Measurements from ENCODE around the gene SYCN.
"Not testable (repeated sequence)": the region's sequence is repeated elsewhere in the genome, so short reads cannot be mapped to it uniquely, and the experiment has no call there.

Gene SYCN, protein sequence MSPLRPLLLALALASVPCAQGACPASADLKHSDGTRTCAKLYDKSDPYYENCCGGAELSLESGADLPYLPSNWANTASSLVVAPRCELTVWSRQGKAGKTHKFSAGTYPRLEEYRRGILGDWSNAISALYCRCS

DNA sequence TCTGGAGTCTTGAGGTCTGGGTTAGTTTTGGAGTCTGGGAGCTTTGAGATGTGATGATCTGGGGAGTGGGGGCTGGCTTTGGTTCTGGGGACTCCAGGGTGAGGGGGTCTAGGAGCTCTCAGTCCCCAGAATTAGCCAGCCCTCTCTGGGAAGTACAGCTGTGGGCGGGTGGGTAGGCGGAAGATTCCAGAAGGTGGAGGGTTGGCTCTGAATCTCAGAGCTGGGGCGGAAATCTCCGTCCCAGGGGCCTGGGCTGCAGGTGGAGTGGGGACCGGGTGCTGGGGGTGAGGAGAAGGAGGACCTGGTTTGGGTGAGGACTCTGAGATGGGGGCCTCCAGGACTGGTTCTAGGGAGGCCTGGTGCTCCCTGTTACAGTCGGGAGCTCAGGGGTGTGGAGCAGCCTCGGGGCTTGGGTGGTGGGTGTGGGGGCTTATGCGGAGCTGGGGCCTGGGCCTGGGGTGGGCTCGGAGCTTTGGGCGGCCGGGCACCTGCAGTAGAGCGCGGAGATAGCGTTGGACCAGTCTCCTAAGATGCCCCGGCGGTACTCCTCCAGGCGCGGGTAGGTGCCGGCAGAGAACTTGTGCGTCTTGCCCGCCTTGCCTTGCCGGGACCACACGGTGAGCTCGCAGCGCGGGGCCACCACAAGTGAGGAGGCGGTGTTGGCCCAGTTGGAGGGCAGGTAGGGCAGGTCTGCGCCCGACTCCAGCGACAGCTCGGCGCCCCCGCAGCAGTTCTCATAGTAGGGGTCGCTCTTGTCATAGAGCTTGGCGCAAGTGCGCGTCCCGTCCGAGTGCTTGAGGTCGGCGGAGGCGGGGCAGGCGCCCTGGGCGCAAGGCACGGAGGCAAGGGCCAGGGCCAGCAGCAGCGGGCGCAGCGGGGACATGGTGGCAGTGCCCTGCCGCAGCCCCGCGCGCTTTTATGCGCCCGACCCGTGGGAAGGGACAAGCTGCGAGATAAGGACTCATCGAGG, at the start of gene SYCN:
SYCN (minus strand) TSS at position 892 of the 970 bp plus-strand sequence; CDS start at position 883, 9 bp downstream.
- no peak for DNase-seq (ENCODE audit: low read depth)

DNA sequence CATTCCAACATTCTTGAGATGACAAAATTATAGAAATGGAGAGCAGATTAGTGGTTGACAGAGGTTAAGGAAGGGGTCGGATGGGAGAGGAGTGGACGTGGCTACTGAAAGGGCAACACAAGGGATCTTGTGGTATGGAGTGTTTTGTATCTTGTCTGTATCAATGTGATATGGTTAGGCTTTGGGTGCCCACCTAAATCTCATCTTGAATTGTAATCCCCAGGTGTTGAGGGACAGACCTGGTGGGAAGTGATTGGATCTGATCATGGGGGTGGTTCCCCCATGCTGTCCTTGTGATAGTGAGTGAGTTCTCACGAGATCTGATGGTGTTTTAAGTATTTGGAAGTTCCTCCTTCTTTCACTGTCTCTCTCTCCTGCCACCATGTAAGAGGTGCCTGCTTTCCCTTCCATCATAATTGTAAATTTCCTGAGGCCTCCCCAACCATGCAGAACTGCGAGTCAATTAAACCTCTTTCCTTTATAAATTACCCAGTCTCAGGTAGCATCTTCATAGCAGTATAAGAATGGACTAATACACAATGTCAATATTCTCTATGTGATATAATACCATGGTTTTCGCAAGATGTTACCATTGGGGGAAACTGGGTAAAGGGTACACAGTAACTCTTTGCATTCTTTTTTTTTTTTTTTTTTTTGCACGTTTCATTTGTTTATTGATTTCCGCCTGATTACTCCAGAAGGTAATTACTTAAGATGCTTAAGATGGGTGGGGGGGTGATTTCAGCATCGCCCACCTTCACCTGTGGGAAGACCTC, 49.5 kb upstream of the SYCN start:
- DNase-seq (ENCODE audit: low read depth): no peak

DNA sequence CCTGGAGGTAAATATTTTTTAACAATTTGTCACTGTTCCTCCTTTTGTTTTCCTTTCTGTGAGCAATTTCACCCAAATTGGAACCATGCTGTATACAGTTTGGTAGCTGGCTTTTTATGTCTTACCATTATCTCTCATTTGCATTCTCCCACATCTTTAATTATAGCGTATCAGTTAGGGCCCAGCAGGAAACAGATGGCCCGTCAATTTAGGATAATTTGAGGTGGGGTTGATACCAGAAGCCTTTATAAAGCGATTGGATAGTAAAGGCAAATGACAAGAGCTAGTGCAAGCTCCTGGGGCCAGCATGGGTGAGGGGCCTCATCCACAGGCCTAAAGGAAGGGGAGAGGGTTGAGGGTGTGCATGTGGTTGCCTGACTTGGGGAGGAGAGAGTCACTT, 48.4 kb upstream of the SYCN start:
- DNase-seq (ENCODE audit: low read depth): no peak

DNA sequence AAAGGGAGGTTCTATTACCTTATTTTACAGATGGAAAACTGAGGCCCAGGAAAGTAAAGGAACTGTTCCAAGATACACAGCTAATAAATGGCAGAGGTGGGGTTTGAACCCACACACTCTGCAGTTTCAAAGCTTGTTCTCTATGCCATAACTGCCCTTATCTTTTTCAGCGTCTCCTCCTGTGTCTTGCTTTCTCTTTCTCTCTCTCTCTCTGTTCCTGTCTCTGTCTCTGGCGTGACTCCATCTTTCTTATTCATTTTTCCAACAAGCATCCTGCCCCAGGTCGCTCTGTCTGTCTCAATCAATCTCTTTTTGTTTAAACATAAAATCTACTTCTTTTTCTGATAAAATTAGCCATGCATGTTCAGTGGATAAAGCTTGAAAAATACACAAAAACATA, 47.8 kb upstream of the SYCN start:
- DNase-seq (ENCODE audit: low read depth): no peak

DNA sequence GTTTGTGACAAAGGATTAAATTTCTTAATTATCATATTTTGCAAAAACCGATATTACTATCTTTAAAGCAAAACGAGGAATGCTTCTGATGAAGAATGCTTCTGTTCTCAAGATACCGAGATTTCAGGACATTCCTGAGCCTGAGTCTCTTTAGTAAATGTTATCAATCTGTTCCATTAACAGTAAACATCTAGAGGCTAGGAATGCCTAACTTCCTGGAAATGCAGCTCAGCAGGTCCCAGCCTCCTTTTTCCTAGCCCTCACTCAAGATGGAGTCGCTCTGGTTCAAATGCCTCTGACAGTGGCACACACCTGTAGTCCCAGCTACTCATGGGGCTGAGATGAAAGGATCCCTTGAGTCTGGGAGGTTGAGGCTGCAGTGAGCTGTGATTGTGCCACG, 47.0 kb upstream of the SYCN start:
- no peak for DNase-seq (ENCODE audit: low read depth)

DNA sequence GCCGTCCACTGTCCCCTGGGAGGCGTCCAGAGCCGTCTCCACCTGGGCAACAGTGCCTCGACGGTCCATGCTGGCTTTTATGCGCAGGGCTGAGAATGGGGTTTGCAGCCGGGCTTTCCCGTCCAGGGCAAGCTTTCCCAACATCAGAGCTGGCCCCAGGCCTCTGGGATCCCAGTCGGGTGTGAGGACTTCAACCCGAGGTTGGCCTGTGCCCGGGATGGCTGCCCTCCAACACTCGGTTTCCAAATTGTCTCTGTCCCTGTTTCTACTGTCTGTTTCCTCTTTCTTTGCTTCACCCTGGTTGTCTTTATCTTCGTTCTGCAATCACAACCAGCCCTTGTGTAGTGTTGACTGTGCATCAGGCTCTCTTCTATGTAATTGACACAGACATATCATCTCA, 44.7 kb upstream of the SYCN start, which contains the start of gene IFNL4:
IFNL4 (minus strand) TSS at position 51 of the 400 bp plus-strand sequence.
- DNase-seq (ENCODE audit: low read depth): no peak

DNA sequence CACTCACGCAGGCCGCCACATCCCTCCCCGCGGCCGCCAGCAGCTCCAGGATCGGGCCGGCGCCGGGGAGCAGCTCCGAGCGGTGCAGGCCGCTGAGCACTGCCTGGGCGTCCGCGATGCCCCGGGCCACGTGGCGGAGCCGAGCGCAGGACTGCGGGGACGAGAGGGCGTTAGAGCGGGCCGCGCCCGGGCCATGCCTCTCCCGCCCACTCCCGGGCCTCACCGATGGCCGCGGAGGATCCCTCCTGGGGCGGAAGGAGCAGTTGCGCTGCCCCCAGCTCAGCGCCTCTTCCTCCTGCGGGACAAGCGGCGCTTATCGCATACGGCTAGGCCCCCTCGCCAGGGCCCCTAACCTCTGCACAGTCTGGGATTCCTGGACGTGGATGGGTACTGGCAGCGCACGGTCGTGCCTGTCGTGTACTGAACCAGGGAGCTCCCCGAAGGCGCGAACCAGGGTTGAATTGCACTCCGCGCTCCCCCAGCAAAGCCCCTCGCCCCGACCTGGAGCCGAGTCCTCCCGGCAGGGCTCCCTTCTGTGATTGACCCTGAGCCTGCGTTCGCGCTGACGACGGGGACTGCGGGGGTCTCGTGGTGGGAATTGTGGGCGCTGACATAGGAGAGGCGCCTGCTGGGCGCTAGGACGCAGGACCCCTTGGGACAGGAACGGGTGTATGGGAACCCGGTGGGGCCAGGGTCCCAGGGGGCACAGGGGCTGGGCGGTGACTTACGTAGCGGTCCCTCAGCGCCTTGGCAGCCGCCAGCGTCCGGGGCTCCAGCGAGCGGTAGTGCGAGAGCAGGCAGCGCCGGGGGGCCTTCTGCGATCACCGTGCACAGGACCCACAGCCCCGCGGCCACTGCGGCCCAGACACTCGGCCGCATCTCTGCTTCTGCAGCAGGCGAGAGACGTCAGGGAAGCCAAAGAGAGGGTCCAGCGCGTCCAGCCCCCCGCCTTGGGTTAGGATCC, 43.9 kb upstream of the SYCN start:
- DNase-seq (ENCODE audit: low read depth): no peak

DNA sequence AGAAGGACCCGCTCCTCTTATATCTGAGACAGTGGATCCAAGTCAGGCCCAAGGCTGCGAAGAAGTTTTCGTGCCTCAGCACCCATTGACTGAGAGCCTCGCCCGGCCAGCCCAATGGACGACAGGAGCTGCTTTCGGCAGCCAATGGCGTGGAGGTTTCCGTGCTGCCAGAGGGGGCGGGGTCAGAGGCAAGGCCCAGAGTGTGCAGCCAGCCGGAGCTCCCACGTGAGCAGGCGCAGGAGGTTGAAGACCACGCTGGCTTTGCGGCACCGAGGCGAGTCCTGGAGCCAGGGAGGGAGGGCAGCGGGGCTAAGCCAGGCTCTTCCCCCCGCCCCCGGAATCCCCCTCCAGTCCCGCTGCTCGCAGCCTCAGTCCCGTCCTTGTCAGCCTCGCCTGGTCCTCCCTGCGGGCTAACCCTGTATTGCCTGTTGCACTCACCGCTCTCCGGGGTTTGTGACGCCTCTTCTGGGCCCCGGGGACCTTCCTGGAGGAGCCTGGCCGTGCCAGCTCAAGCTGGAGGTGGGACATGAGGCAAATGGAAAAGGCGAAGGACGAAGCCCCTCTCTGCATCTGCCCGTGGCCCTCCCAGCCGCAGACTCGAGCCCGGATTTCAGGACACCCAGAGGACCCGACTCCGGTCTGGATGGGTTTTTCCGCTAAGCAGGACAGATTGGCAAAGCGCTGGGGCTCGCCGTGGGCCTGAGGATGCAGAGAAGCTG, 43.0 kb upstream of the SYCN start:
- no peak for DNase-seq (ENCODE audit: low read depth)

DNA sequence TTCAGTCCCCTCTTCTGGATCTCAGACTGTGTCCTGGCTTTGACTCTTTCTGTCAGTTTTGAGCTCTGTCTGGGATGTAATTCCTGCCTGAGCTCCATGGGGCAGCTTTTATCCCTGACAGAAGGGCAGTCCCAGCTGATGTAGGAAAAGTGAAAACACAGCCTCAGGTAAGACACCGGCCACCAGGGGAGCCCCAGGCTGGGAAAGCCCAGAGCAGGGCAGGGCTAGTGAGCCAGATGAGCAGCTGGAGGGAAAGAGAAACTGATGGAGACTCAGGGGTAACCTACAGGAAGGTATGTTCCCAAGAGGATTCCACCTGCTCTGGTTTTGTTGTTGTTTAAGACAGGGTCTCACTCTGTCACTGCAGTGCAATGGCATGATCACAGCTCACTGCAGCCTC, 41.1 kb upstream of the SYCN start:
- DNase-seq (ENCODE audit: low read depth): not testable (repeated sequence)

DNA sequence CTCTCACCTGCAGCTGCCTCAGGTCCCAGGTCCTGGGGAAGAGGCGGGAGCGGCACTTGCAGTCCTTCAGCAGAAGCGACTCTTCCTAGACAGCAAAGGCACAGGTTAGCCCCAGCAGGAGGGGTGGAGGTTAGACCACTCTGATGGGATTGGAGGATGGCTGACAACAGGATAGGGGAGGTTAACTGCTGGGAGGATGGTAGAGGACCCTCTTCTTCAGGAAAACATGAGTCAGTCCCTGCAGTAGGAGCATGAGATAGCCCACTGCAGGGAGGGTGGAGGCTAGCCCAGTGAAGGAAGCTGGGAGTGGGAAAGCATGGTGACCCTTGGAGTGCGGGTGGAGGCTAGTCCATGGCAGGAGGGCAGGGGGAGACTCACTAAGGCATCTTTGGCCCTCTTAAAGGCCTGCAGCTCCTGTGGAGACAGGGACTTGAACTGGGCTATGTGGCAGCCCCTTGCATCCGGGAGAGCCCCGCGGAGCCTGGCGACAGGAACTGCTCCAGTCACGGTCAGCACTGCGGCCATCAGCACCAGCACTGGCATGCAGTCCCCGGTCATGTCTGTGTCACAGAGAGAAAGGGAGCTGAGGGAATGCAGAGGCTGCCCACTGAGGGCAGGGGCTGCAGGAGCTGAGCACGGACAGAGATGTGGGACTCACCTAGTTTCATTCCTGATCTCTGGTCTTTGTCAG, 40.5 kb upstream of the SYCN start, which contains the start of gene IFNL3:
IFNL3 (minus strand) TSS at position 597 of the 691 bp plus-strand sequence; CDS start at position 558, 39 bp downstream.
- DNase-seq (ENCODE audit: low read depth): not testable (repeated sequence)

DNA sequence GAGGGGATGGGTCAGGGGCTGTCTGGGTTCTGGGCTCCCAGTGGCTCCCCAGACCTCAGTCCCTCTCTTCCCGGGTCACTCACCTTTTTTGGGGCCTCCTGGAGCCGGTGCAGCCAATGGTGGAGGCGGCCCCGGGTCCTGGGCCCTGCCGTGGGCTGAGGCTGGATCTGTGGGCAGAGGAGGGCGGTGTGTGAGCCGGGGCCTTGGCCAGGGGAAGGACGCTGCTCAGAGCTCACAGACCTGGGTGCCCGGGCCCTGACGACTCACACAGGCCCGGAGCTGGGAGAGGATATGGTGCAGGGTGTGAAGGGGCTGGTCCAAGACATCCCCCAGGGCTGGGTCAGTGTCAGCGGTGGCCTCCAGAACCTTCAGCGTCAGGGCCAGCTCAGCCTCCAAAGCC, 39.7 kb upstream of the SYCN start:
- not testable (repeated sequence) for DNase-seq (ENCODE audit: low read depth)

DNA sequence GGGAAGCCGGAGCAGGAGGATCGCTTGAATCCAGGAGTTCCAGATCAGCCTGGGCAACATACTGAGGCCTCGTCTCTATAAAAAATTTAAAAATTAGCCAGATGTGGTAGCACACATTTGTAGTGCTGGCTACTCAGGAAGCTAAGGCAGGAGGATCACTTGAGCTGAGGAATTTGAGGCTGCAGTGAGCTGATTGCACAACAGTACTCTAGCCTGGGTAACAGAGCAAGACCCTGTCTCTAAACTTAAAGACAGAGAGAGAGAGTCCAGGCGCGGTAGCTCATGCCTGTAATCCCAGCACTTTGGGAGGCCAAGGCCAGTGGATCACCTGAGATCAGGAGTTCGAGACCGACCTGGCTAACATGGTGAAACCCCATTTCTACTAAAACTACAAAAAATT, 36.4 kb upstream of the SYCN start:
- DNase-seq (ENCODE audit: low read depth): no peak

DNA sequence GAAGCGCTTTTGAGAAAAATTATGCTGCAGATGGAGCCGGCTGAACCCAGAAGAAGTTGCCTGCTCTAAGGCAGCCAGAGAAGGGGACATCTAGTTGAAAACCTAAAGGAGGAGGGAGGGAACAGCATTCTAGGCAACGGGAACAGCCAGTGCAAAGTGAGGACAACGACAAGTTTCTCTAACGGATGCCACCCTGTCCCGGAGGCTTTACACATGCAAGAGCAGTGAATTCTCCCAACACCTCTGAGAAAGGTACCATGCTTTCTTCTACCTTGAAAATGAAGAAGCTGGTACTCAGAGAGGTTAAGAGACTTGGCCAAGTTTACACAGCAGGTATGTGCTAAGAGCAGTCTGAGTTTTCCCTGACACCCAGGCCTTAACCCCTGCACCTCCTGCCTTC, 34.9 kb upstream of the SYCN start:
- no peak for DNase-seq (ENCODE audit: low read depth)

DNA sequence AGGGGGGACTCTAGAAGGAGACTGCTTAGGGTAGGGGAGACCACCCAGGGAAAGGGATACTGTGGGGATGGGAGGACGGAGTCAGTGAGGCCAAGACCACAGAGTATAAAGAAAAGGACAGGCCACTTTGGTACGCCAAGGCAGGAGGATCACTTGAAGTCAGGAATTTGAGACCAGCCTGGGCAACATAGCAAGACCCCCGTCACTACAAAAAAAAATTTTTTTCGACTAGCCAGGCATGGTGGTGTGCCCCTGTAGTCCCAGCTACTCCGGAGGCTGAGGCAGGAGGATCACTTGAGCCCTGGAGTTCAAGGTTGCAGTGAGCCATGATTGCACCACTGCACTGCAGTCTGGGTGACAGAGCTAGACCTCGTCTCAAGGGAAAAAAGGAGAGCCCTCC, 34.1 kb upstream of the SYCN start:
- no peak for DNase-seq (ENCODE audit: low read depth)

DNA sequence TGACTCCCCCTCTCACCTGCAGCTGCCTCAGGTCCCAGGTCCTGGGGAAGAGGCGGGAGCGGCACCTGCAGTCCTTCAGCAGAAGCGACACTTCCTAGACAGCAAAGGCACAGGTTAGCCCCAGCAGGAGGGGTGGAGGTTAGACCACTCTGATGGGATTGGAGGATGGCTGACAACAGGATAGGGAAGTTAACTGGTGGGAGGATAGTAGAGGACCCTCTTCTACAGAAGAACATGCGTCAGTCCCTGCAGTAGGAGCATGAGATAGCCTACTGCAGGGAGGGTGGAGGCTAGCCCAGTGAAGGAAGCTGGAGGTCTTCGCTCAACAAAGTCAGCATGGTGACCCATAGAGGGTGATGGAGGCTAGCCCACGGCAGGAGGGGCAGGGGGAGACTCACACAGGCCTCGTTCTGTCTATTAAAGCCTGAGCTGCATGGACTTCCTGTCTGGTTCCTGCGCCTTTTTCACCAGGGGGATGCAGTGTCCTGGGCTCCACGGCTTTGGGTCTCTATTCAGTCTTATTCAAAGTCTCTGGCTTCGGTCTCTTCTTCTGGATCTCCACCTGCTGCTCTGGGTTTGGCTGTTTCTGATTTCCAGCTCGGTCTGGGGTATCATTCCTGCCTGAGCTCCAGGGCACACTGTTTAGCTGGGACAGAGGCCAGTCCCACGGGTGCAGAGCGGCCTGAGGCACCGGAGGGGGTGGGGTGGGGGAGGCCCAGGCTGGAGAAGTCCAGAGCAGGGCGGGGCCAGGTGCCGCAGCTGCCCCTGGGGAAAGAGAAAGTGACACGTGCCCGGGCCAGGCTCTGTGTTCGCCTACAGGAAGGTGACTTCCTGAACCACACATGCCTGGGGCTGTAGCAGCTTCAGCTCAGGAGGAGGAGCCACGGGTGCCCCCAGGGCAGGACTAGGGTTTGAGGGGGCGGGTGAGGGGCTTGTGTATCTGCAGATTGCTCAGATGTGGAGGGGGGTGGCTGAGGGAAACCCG, 33.4 kb upstream of the SYCN start:
- DNase-seq (ENCODE audit: low read depth): no peak

DNA sequence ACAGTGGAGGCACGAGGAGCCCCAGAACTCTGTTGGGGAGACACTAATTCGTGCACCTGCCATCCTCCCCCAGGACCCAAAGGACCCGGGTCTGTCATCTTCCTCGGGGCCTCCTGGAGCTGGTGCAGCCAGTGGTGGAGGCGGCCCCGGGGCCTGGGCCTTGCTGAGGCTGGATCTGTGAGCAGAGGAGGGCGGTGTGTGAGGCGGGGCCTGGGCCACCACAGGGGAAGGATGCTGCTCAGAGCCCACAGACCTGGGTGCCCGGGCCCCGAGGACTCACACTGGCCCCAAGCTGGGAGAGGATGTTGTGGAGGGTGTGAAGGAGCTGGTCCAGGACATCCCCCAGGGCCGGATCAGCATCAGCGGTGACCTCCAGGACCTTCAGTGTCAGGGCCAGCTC, 32.5 kb upstream of the SYCN start:
- DNase-seq (ENCODE audit: low read depth): no peak

DNA sequence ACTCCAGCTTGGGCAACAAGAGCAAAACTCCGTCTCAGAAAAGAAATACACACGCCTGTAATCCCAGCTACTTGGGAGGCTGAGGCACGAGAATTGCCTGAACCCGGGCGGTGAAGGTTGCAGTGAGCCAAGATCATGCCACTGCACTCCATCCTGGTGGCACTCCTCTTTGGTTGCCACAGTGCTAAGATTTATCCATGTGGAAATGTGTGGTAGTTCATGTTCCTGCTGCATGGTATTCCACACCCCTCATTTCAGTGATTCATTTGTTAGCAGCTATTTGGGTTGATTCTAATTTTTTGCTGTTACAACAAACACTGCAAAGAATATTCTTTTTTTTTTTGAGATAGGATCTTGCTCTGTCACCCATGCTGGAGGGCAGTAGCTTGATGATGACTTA, 28.6 kb upstream of the SYCN start:
- no peak for DNase-seq (ENCODE audit: low read depth)

DNA sequence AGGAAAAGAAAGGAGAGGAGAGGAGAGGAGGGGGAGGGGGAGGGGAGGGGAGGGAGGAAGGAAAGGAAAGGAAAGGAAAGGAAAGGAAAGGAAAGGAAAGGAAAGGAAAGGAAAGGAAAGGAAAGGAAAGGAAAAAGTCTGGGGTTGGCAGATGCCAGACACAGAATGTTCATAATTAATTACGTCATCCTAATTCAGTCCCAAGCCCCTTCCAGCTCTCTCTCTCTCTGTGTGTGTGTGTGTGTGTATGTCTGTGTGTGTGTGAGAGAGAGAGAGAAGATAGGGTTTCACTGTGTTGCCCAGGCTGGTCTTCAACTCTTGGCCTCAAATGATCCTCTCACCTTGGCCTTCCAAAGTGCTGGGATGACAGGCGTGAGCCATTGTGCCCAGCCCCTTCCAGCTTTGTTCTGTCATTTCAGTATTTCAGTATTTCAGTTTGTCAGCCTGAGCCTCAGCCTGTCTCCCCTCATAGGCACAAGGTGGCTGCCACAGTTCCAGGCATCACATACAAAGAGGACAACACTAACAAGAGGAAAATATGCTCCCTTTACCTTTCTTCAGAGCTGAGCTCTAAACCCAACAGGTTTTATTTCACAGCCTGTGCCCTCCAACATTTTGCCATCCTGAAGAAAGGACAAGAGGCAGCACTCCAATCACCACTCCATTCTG, 26.2 kb upstream of the SYCN start:
- no peak for DNase-seq (ENCODE audit: low read depth)

Data from non-pigmented ciliary epithelial cell (primary cell).